Effector CD8-positive, alpha-beta T cell (primary cell): ENCODE measurements around the gene WIPI1.
"Not testable (repeated sequence)": the region's sequence is repeated elsewhere in the genome, so short reads cannot be mapped to it uniquely, and the experiment has no call there.

Experiments used
- DNase-seq: peaks from one replicate; lab custom pipeline; 2025; lab: John Stamatoyannopoulos, UW
- total RNA-seq, 4 experiments: gene quantifications; one replicate each; lab custom pipeline; 2026; lab: John Stamatoyannopoulos, UW

WIPI1 gene, protein sequence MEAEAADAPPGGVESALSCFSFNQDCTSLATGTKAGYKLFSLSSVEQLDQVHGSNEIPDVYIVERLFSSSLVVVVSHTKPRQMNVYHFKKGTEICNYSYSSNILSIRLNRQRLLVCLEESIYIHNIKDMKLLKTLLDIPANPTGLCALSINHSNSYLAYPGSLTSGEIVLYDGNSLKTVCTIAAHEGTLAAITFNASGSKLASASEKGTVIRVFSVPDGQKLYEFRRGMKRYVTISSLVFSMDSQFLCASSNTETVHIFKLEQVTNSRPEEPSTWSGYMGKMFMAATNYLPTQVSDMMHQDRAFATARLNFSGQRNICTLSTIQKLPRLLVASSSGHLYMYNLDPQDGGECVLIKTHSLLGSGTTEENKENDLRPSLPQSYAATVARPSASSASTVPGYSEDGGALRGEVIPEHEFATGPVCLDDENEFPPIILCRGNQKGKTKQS
- 10.8 to 26.4 (median 15.7) reads per million in 4 experiments for total RNA-seq

DNA sequence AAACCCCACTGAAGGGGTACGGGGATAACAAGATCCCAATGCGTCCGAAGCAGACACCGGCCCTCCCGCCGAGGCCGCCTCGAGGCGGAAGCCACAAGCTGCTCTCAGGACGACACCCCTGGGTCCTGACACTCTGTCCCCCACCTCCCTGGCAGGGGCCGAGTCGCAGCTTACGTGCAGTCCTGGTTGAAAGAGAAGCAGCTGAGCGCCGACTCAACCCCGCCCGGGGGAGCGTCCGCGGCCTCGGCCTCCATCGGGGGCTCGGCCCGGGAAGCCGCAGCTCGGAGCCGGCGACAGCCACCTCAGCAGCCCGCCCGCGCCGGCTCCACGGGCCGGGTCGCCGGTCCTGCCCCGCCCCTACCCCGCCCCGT, at the start of gene WIPI1:
Gene WIPI1 (minus strand): TSS at position 329 of the 371 bp plus-strand sequence. CDS start 75 bp downstream, at position 254.
- DNase-seq, result no peak

DNA sequence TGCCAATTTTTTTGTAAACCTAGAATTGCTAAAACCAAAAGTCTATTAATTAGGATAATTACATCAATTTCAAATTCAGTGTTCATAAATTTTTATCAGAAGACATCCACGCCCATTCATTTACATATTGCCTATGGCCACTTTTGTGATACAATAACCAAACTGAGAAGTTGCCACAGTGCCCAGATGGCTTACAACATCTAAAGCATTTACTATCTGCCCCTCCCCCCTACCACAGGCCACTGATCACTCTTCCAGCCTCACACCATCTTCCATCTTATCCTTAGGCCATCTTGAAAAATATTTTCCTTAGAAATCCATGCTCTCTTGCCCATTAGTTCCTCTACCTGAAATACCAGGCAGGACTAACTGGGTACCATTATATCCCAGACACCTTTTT, 48.7 kb upstream of the WIPI1 start:
- DNase-seq, result no peak

DNA sequence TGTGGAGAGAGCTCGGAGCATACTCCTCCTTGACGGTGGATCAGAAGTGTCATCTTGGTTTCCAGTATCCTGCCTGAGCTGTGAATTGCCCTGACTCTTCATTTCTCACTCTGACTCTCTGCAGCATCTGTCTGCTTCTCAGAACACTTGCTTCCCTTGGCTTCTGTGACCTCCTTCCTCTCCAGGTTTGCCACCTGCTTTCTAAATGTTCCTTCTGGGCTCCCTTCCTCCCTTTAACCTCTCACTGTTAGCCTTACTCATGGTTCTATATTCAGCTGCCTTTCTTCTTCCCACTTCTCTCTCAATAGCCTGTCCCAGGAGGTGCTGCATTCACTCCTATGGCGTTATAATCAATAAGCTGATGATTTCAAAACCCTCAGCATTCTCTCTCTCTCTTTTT, 43.8 kb upstream of the WIPI1 start:
- DNase-seq, result no peak

DNA sequence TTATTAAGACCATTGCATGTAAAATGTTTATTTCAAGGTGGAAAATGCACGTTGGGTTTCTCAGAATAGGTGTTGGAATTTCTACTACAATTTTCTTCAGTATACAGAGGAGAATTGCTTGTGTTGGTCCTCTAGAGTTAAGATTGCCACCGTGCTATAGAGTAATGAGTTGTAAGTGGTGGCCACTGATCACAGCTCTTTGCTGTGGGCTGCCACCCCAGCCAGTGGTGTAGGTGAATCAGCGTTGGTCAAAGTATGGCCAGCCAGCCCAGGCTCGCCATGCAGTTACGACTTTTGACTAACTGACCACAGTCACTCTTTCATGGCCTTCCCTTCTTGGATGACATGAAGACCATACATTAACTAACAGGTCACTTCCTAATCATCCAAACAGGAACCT, 42.3 kb upstream of the WIPI1 start:
- no peak for DNase-seq

DNA sequence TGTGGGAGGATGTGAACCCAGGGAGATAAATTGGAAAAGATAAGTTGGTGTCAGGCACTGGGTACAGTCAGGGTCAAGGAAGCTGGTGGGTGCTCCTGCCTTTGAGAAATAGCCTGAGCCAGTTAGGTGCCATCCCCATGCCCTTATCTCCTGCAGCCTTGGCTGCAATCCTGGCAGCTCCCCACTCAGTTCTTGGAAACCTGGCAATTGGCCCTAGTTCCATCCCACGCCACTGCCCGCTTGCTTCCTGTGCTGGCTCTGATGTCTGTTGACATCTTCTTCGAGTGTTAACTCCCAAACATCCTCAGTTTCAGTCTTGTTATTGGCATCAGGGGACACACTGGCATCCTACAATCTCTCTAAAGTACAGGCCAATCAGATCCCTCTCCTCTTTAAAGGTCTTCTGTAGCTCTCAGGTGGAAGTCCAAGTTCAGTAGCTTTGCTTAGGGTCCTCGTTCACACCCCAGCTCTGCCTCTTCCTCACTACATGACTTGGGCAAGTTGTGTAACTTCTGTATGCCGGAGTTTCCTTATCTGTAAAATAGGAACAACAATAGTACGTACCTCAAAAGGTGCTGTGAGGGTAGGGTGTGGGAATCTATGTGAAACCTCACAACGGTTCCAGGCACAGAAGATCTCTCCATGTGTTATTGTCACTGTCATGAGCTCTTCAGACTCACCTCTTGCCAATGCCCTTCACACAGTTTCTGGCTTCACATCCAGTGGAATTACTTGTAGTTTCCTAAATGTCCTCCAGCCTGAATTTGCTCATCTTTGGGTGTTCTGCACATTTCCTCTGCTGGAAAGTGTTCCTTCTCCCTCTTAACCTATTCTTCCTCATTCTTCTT, 41.4 kb upstream of the WIPI1 start:
- DNase-seq, result no peak

DNA sequence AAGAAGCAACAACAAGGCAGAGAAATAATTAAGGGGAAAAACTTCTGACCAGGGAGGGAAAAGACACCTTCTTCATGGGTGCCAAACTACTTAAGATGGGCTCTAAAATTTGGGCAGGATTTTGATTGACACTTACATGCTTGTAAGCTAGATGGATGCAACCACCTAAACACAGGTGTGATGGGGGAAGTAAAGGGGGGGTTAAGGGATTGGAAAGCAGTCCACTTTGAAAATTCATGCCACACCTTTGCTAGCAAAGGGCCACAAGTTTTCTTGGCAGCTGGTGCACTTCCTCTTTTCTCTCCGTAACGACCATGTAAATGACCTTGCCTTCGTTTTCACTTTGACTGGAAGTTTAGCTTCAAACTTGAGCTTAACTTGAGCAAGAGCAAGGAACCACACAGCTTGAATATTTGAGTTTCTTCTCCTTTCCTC, 40.6 kb upstream of the WIPI1 start:
- no peak for DNase-seq

DNA sequence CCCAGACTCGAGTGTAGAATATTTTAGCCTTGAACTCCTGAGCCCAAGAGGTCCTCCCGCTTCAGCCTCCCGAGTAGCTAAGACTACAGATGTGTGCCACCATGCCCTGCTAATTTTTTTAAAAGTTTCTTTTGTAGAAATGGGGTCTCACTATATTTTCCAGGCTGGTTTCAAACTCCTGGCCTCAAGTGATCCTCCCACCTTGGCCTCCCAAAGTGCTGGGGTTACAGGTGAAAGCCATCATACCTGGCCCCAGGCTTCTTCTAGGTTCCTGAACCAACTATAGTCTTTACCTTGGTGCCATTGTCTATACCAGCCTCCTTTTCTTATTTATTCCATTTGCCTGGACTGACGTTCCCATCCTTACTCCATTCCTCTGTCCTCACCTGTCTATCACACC, 37.8 kb upstream of the WIPI1 start:
- no peak for DNase-seq

DNA sequence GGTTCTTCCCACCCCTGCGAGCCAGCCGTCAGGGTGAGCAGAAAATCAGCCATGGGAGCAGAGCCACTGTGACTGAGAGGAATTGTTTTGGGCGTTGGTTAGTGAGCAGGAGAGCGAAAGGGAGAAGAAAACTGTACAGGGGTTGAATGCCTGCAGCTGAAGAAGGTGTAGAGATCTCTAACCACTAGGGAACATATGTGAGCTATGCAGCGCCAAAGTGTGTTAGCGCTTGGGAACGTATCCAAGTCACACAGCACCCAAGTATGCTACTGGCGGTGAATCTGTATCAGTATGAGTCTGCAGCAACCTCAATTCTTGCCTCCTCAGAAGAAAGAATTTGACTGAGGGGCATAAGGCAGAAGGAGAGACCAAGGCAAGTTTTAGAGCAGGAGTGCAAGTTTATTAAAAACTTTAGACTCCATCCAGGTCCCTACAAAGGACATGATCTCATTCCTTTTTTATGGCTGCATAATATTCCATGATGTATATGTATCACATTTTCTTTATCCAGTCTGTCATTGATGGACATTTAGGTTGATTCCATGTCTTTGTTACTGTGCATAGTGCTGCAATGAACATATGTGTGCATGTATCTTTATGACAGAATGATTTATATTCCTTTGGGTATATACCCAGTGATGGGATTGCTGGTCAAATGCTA, 35.2 kb upstream of the WIPI1 start:
- DNase-seq, result not testable (repeated sequence)

DNA sequence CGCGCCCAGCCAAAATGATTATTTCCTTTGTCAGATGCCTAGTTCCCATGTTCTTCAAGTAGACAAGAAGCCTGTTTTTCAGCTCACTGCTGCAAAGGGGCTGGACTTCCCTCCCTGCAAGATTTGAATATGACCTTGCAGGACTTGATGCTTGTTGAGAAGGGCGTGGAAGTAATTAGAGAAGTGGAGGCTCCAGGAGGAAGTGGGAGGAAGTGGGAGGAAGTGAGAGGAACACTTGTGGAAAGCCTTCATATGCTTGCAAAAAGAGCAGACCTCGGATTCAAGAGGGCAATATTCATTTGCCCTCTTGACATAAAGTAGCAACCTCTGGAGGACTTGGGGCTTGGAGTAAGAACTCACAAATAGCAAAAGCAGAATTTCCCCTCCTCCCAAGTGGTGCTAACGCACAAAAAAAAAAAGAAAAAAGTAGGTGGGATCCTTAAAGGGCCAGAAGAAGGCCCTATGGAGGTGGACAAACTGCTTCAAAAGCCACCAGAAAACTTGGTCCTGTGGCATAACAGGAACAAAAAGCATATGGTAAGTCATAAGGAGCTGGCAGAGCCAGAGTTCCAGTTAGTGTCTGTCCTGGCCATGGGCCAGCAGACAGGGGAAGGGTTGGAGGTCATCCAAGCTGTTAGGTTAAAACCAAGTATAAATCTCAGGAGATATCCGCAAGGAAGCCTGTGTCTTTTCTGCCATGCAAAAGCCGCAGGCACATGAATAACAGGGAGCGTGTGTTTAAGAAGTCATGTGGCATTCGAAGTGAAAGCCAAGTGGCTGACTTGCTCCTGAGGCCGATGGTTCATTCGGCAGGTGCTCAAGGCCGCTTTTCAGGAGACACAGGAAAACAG, 34.3 kb upstream of the WIPI1 start:
- DNase-seq, result no peak

DNA sequence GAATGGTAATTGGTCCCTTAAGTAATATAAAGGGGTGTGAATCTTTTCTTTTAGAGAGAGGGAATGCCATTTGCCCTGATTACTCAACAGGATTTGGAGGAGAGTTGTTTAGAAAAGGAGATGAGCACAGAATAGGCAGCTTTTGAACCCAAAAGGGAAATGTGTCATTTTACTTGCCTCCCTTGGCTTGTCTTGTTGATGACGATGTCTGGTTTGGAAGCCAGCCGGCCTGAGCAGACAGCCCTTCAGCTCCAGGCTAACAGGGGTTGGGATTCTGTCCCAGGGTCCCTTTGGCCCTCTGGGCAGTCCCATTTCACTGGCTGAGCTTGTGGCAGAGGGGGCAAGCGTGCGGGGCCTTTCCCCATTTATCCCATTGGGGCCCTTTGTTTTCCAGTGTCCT, 32.6 kb upstream of the WIPI1 start:
- DNase-seq, result no peak

DNA sequence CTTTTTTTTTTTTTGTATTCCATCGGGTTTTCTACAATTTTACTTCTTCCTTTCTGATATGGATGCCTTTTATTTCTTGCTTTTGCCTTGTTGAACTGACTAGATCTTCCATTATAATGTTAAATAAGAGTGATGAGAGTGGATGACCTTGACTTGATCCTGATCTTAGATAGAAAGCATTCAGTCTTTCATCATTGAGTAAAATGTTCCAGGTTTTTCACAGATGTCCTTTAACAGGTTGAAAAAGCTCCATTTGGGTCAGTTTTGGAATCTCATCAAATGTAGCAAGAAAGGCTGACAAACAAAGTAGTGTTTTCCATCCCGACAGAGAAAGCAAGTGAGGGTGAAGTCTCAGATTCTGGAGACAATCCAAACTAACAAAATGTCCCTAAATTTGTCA, 27.2 kb upstream of the WIPI1 start:
- no peak for DNase-seq

DNA sequence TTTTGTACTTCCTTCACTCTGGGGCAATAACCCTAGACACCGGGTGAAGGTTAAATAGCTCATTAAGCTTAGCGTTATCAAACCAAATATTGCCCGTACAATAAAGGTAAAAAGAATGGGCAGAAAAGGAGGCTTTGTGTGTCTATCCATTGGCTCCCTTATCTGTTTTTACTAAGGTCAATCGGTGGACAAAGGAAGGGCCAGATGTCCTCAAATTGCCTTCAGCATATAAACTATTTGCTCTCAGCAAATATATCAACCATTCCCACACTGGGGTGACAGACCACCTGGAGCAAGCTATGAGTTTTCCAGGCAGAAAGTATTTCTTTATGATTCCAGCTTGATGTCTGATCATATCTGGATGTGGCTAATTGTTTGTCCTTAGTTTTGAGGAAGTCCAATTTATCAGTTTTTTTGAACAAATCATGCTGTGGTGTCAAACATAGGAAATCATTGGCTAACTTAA, 25.3 kb upstream of the WIPI1 start:
- no peak for DNase-seq

DNA sequence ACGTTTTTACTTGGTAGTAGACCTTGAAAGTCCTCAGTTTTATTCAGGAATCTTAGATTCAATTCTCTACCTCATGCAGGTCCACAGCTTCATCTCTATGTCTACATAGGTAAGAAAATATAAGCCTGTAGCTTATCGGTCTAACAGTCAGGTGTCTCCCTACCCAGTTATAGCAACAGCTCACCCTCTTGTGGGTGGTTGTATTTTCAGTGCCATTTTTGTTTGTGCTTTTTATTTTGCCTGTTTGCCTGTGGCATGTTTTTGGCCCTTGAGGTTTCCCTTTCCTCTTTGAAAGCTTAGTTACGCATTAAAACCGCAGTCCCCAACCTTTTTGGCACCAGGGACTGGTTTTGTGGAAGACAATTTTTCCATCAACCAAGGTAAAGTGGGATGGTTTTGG, 23.6 kb upstream of the WIPI1 start:
- DNase-seq, result no peak

DNA sequence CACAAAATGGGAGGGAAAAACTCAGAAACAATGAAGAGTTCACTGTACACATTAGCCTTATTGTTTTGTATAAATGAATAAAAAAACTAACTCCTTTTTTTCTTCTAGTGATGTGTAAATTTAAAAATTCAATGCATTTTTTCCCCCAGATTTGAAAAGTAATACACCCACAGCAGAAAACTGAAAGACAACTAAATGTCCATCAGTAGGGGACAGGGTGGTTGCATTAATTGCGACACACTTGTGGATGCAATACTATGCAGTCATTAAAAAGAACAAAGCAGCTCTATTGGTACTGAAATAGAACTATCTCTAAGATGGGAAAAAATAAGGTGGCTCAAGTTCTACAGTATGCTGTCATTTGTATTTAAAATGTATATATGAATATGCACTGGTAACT, 13.7 kb upstream of the WIPI1 start:
- no peak for DNase-seq

DNA sequence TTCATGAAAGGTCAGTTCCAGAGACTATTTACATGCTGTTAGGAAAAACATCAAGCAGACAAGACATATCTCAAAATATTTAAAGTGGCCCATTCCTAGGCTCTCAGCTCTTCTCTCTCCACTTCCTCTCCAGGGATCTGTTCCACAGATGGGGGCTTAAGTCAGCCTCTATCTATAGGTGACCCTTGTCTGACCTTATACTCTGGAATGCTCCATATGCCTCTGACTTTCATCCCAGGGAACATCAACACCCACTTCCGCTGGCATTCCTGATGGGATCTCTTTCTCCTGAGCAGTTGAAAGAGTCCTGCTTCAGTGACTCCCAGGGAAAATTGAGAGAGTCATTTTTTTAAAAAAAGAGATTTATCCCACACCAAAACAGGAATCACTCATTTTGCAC, 11.5 kb upstream of the WIPI1 start:
- no peak for DNase-seq

DNA sequence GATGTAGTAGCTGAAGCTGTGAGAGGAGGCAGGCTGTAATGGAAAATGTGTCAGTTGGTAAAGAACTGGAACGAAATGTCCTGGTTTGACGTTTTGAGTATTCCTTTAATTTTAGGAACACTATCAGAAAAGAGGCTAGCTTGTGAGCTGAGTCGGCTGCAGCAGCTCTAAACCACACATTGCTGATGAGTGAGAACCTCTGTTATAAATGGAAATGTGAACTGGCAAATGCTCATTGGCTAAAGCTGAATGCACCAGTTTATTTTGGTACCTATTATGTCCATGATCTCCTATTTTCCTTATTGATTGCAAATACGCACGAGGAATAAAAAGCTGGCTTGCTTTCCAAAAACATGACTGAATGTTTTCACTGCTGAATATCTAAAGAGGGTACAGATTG, 11.0 kb upstream of the WIPI1 start:
- DNase-seq, result no peak

DNA sequence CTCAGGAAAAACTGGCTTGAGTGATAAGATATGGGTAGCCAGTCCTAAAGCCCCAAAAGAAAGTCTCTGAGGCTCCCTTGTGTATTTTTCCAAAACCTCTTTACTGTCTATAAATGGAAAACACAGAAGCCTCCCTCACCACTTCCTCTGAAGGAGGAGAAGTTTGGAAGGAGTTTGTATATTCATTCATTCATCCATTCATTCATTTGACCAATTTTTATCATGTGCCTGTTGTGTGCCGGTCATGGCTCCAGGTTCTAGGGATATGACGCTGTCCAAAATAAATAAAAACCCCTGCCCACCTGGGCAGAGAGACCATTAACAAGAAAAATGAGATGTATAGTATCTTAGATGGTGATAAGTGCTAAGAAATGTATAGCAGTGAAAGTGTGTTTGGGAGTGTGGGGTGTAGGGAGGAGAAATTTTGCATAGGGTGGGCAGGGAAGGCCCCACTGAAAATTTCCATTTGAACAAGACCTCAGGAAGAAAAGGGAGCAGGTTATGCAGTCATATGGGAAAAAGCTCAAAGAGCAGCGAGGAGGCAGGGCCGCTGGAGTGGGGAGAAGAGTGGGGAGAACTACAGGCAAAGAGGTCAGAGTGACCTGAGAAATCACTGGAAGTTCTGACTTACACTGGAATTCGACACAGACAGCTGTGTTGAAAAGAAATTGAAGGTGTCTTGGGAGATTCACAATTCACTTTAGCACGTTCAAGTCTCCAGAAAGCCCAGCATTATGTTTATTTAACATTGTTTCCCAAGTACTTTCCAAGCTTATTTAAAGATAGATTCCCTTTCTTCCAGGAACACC, 6.1 kb upstream of the WIPI1 start:
- no peak for DNase-seq

DNA sequence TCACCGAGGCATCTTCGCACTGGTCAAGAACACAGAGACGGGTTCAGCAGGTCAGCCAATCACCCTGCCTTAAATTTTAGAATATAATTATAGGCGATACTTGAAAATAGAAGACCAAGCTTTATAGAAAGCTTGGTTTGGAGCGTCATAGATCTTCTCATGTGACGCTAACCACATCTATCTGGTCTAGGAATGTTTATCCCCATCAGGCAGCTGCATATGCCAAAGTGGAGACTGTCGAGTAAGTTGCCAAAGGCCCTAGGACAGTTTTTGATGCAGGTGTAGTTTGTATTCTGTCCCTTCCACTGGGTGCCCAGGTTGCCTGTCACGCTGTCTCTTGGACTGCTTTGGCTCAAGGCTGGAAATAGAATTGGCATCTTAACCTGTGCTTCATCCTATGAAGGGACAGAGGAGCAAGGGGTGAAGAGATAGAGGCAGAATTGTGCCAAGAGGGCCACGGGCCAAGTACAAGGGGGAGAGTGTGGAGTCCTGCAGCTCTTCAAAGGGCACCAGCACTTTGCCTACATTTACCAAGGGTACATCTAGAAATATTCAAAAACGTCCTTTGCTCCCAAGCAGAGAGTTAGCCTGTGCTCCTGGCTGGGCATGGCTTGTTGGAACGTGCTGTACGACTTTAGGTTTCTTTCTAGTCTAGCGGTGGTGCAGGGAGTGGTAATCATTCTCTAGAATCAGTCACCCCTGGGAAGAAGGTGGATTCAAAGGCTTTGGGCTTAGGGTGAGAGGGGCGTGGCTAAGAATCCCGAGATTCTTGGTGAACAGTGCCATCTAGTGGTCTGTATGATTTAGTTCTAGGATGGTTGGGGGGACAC, 5.3 kb upstream of the WIPI1 start:
- DNase-seq, result peak; percentile 50

DNA sequence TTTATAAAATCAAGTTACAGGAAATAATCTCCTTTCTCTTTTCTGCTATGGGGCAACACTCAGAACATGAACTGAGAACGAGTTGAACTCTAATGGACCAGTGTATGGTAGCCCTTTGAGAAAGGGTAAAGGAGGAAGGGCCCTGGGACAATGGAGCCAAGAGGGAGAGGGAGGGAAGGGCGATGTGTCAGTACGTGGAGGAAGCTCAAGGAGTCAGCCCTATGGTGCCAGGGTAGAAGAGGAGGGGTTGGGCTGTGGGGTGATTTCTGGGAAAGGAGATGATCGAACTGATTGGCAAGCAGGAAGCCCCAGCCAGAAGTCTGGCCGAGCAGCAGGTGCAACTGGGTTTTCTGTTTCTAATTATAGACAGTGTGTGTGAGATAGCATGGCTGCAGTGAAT, 4.3 kb upstream of the WIPI1 start:
- DNase-seq, result no peak

DNA sequence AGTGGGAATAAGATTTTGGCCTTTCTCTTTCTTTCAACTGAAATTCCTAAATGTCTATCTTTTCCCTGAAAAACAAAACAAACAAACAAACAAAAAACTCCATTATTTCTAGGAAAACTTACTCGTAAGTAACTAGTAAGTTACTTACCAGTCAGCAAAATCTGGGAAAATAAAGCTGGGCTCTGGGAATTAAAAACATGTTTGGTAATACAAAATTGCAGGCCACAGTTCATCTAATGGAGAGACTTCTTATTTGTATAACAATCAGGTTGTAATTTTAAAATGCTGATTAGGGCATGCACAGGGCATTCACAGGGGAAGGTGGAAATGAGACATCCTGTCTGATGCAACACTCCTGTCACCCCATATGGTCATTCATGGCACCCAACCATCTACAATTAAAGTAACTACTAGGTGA, 3.8 kb upstream of the WIPI1 start:
- DNase-seq, result no peak
